ENCODE data around the gene SLC38A3.

GRCh38 chr3:50262778-50263177 lies 57.7 kb downstream of the SLC38A3 start:
- no peak for TF ChIP-seq CTCF (IDR thresholded peaks at IDR 0.05; ENCODE audit: poor library complexity)
- no peak for TF ChIP-seq EZH2phosphoT487 (IDR thresholded peaks at IDR 0.05; ENCODE audit: low read depth, severe bottlenecking, unreplicated experiment)

Measured in hepatocyte (in vitro differentiated cells).